GM19043 (cell line): ENCODE data around the gene DENND1A.

Experiments
- ATAC-seq: cut with Tn5 transposase; IDR thresholded peaks from one replicate; pipeline ENCODE4 v1.9.1; 2021; ENCODE audit warnings: low read depth; ENCODE audit not compliant: unreplicated experiment

DENND1A gene

DNA sequence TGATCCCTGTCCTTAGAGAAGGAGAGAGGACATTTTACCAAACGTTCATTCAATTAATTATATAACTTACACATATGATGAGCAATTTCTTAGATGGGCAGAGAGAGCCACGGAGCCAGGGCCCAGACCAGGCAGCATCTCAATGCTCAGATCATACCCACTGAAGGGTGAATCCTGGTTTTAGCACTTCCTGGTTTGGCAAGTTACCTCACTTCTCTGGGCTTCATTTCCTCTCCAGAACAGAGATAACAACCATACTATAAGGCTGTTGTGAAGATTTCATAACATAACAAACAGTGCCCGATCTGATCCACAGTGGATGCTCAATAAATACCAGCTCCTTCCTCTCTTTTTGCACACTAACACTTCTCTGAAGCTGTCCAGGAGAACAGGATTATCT, 271.1 kb downstream of the DENND1A start:
- ATAC-seq: no peak

DNA sequence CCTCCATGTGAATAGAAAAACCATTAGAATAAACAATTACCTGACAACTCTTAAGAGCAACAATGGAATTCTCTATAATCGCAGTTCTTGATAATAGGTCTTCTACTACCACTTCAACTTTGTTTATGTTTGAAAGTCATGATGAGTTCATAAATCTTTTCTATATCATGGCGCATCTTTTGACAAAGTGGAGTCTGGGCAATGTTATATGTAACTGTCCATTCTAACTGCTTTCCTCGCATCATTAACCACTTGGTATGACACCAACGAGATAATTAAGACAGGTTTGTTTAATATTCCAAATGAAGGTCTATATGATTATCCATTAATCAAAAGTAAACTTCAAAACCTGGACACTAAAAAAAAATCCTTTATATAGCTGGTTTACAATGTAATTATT, 272.0 kb downstream of the DENND1A start:
- no peak for ATAC-seq

DNA sequence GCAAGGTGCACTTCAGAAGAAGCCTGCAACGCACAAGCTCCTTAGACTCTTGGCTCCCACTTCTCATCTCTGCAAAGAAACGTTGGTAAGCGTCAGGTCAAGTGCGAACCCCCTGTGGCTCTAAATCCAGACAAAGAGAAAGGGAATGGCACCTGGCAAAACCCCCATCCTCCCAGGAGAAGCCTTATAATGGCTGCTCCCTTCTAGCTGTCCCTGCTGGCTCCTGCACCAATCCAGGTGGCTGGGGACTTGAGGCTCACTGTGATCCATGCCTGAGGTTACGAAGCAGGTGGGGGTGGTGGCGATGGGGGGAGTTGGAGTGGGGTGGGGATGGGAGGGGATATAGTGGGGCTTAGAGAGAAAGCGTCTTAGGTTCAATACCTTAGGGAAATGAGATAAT, 272.8 kb downstream of the DENND1A start:
- ATAC-seq: no peak

DNA sequence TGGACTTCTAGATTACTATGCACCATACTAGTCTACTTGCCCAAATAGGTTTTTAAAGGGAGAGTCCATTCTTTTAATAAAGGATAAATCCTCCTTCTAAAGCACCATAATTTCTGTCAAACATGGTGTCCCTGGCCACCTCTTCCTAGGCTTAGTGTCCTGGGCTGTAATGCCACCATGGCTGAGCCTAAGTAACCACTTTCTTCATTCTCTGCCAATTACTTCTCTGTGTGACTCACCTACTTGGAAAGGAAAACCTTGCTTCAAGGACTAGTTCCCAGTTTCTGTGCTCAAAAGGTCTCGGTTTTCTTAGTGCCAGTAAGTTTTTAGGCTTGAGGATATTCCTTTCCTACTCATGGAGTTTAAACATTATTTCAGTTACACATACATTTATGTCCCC, 273.4 kb downstream of the DENND1A start:
- no peak for ATAC-seq

DNA sequence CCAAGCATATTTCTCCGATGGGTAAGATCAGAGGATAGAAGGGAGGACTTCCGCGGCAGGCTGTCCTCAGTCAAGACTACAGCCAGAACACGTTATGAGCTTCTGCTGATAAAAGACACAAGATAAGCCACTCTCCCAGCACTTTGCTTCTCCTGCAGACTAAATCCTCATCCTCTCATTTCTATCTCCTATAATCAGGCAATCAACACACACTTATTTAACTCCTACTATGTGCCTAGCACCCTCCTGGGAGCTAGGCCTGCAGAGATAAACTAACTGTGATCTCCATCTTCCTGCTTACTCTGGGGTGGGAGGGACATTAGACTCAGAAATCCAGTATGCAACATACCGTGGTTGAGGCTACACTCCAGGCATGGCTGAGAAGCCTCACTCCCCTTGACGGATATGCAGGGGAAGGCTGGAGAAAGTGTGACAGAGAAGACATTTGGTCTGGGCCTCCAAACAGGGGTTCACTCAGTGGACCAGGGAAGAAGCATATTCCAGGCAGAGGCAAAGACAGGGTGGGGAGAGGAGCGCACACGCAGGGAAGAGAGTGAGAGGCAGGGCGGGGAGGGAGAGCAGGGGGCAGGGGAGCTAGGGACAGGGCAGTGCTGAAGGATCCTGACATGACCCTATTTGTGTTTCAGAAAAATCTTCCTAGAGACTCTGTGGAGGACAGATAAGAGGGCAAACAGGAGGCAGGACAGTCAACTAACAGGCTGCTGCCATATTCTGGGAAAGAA, 274.1 kb downstream of the DENND1A start:
- no peak for ATAC-seq

DNA sequence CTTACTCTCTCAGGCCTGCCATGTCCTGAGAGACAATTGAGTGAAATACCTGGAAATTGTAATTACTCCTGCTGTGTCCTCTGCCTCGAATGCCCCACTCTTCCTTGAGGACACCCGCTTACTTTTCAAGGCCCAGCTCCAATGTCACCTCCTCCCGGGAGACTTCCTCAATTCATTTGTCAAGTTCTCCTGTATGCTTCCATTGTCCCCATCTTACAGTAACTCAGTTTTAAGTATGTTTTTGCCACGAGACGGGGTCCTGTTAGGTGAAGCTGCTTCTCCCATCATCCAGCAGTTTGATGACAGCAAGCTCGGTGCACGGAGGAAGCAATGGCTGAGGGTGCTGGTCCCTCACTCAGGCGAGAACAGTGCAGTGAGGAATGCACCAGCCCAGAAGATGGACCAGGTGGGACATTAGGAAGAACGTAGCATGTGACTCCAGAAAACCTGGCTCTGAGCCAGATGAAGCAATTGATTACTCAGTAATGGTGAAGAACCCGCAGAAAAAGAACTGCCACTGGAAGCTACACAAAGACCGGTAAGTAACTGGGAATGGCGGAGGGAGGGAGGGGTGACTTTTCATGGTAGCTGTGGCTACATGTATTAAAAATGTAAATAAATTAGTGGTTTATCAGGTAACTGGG, 274.8 kb downstream of the DENND1A start:
- ATAC-seq: no peak

DNA sequence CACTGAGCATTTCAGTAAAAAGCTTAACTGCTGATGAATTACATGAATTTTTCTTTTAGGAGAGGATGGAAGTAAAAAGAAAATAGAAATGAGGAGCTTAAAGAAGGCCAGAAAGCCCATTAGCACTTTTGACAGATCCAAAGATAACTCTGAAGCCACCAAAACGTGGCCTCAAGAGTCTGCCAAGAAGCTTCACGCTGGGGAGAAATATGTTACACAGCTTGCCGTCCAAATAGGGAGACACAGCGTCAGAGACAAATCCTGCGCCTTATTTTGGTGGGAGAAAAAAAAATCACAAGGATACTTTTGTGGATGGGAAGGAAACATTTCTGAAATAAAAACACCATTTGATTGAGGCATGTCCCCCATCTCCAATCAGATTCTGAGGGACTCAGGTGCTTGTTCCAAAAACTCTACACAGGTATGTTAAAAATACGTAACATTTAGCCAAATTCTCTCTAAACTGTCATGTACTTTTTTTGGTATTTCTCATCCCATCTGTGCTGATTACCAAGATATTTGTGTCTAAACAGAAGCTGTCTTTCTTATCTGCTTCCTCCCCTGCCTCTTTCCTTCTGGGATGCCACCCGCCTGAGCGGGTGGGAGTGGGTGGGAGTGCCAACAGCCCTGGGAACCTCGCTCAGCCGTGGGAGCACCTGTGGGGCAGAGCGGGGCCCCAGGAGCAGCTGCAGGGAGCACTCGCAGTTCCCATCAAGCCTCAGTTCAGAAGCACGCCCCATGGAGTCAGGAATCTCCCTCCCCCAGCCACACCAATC, 275.5 kb downstream of the DENND1A start:
- ATAC-seq: no peak

DNA sequence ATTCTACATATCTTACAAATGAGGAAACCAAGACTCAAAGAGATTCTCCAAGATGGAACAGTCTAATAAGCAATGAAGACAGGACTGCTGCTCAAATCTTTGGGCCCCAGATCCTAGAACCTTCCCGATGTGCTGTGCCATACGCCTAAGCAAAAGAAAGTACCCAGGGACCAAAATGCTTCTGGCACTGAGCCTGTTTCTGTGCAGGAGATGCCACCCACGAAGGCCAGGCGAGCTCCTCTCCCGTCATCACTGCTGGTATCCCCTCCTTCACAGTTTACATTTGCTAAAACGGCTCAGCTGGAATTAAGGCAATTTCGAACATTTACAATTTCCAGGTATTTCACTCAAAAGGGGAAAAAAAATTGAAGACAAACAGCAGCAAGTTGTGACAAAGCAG, 277.5 kb downstream of the DENND1A start:
- ATAC-seq: no peak

DNA sequence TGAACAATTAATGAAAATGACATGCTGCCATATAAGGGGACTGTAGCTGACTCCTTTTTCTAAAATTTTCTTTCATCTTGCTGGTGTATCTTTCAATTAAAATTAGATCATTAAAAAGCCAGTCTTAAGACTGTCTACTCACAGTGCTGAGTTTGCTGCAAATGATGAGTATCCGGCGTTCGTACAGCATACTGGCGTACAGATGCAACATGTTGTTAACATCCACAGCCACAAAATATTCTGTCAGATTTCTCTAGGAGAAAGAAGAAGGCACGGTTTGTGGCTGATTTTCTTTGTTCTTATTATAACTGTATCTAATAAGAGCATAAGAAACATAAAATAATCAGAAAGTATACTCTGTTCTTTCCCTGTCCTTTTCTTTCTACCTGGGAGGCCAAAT, 278.1 kb downstream of the DENND1A start:
- ATAC-seq: no peak

DNA sequence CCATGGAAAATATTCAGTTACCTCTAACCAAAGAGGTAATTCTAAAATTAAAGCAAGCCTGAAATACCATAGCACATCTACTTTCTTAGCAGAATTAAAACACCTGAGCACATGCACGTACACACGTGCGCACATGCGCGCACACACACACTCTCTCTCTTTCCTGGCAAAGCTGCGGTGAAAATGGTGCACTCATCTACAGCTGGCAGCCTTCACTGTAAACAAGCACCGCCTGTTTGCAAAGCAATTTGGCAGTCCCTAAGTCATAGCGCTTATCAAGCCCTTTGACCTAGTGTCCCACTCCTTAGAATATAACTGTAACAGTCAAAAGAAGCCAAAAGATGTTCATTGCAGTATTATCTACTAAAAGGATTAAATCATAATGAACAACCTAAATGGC, 278.7 kb downstream of the DENND1A start:
- no peak for ATAC-seq

DNA sequence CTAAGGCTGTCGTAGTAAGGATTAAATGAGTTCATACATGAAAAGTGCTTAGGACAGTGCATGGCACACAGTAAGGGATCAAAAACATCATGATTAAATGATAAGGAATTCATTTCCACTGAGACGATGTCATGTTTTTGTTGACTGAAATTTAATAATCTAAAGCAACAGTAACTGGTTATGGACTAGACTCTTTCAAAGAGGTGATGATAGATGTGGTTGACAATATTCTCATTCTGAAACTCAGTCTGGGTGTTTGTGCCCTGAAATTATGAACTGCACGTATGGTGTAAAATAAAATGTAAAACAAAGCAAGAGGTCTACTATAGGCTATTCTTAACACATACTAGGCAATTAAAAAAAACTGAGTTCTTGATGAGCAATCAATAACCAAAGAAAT, 280.0 kb downstream of the DENND1A start:
- ATAC-seq: no peak

DNA sequence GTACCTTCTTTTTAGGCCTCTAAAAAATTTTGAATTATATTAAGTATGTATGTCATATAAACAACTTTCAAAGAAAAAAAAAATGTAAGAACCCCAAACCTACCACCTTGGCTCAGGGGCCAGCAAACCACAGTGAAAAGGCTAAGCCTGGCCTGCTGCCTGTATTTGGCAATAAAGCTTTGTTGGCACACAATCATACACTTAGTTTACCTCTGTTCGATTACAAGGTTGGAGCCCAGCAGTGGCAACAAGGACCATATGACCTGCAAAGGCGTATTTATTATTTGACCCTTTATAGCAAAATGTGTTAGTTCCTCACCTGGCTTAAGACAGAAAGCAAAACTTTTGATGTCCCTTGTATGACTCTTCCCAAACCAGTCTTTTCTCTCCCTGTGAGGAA, 282.8 kb downstream of the DENND1A start:
- ATAC-seq: no peak

DNA sequence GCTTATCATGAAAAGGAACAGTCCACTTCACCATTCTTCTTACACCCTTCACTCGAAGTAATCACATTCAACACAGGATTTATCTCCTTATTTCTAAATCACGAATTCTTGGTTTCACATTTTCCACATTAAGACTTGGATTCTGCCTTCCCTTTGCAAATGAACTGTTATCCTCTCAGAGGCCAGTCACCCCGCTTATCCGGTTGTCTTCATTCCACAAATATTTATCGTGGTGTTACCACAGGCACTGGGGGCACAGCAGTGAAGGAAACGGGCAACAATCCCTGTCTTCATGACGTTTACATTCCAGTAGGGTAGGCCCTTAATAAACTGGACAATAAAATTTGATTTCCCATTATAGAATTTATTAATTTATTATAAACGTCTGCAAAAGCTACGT, 284.2 kb downstream of the DENND1A start:
- no peak for ATAC-seq

DNA sequence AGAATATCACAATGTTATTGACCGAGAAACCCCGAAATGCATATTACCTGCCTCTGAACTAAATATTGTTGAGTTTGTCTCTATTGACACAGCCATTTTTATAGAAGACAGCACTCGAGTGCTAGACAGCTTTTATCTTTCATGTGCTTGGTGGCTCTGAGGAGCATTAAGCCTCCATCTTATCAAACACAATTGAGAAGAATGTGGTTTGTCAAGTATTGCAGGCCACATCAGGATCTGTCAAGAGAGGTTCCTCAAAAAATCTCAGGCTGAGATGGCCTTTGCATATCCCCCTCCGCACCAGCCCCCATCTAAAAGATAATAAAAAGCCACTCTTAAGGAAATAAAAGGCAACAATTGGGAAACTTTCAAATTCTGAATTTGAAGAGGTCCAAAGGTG, 284.8 kb downstream of the DENND1A start:
- ATAC-seq: no peak

DNA sequence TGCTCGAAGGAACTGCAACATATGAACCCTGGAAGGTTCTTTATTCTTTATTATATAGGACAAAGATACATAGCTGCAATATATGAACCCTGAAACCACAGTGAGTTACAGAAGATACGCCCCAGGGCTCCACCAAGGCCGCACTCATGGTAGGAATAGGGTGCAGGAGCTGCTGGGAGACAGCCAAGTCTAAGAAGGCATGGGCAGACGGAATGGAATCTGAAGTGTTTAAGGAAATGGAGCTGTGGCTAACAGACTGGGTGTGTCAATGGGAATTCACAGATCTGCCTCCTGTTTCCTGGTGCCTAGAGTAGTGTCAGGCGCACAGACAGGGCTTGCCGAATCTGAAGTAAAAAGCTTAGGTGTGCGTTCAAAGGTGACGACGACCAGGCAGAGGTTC, 286.4 kb downstream of the DENND1A start:
- ATAC-seq: no peak

DNA sequence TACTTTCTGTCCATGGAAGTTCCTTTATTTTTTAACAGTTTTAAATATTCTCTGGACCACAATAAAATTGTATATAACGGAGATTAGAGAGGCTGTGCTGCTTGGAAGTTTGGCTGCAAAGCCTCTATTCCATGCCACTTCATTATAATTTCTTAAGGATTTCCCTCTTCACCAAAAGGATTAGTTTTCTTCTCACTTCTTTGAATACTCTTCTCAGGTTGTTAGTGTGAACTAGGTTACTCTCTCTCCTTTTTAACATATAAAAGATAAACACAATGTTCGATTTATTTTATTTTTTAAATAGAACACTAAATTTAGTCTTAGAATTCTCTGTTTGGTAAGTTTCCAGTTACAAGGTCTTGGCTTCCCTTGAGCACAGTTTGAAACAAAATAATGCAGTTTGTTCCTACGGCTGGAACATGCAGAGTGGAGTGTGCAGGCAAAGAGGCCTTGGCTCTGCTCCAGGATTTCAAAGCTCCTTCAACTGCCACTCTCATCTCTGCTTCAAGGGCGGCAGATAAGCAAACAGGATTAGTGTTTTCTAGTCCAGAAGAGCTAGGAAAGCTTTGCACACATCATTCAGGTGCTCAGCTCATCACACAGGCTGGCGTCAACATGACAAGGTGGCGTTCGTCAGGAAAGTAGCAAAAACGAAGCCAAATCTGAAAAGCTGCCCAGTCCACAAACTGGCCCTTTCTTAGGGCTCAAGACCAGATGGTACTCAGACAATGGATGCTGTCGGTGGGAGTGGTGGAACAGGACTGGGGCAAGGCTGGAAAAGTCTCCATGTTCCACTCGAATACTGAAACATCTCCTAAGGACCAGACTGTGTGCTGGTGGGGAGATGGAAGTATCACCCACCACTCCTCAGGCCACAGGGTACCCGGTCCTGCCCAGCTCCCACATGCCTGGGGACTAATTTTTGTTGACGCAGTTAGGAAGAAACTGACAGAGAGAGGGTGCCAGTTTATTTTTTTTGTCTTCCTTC, 287.3 kb downstream of the DENND1A start:
- no peak for ATAC-seq

DNA sequence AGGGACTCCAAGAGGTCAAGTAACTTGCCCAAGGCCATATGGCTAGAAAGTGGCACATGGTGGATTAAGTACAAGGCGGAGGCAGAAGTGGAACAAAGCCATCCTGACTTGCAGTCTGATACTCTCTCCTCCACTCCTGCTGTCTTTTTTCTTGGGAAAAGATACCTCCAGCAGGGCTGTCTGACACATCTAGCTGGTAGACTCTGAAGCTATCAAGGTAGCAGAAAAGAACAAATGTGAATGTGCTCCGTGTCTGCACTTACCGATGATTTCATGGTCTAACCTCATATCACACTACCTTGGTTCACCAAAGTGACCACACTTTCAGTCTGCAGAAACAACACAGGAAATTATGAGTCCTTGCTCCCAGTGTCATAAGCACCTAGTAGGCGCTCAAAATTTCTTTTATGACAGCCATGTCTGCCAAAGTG, 289.1 kb downstream of the DENND1A start:
- no peak for ATAC-seq

DNA sequence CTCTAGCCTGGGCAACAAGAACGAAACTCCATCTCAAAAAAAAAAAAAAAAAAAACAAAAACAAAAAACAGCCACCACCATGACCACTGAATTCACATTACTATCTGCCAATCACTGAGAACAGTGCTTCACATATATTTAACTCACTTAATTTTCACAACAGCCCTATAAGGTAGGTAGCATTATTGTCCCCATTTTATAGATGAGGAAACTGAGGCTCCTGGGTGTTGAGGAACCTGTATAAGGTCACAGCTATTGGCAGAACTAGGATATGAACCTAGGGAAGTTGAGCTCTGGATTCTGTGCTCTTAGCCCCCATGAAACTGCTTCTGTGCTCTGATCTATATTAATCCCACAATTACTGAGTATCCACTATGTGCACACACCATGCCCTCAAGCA, 290.2 kb downstream of the DENND1A start:
- no peak for ATAC-seq

DNA sequence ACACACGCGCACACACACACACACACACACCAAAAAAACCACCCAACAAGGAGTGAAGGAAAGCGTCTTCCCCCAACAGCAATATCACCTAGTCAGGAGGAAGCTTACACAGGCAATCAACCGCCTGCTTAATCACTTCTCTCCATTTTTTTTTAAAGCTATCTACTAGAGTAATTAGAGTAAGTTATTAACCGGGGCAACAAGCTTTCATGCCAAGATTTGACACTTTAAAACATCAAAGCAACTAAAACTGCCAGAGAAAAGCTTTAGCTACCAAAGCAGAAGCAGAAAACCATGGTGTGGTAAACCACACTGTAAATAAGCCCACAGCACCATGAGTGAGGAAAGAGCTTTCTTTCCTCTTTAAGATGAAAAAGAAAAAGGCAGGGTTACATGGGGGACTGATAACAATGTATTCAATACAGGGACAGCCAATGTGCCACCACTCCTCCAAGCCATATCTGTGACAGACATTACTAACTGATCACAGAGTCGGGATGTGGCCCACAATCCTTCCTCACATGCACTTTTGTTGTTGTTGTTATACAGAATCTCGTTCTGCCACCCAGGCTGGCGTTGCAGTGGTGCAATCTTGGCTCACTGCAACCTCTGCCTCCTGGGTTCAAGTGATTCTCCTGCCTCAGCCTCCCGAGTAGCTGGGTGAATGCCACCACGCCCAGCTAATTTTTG, 291.8 kb downstream of the DENND1A start:
- no peak for ATAC-seq

DNA sequence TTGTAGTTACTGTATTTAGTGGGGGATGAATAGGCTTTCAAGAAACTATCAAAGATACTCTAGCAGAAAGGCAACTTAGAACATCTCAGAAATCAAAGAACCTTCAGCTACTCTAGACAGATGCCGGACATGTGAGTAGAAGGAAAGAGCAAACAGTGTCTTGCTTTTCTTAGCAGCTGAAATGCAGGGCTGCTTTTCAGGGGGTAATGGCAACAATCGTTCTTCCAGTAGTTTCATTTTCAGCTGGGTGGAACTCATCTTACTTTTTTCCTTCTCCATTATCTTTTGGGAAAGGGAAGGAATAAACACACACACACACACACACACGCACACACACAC, 292.4 kb downstream of the DENND1A start:
- ATAC-seq: no peak
